Natural killer cell treated with Interleukin-12 subunit alpha and Interleukin-12 subunit beta and Interleukin-15 and Interleukin-18, amount 100 ng/mL, for 72 hours (primary cell): Measurements from ENCODE around the gene ZCCHC14. TPM values are rescaled to one million over a fixed set of nuclear protein-coding genes. Genes with fewer than 3 reads are reported as not detected.

Source experiments
- ATAC-seq, 2 donors: fragments of 150-1000 bp; cut with Tn5 transposase in 1 of 2; sonication (Bioruptor Pico), chemical (Tn5 transposase) in 1 of 2; 2 replicates each; pipeline ENCODE4 v1.10.0; 2021
- DNase-seq: peaks from one replicate; pipeline ENCODE4 v3.0.0; 2022; ENCODE audit warnings: low spot score
- H3K27ac Mint-ChIP-seq, 2 donors: 1 replicate in 1 of 2; 2 replicates in 1 of 2; pipeline ENCODE4 v1.8.0; 2022; ENCODE audit warnings: mixed read lengths in 2 of 2, mild to moderate bottlenecking in 1 of 2, moderate library complexity in 1 of 2
- H3K27me3 Mint-ChIP-seq, 2 donors: 1 replicate in 1 of 2; 2 replicates in 1 of 2; pipeline ENCODE4 v1.8.0; 2022; ENCODE audit warnings: mixed read lengths in 2 of 2
- H3K36me3 Mint-ChIP-seq: one replicate; pipeline ENCODE4 v1.8.0; 2022; ENCODE audit warnings: mixed read lengths
- H3K4me1 Mint-ChIP-seq, 2 donors: 1 replicate in 1 of 2; 2 replicates in 1 of 2; pipeline ENCODE4 v1.8.0; 2022; ENCODE audit warnings: low read depth in 2 of 2, mixed read lengths in 2 of 2, mild to moderate bottlenecking in 1 of 2
- H3K4me3 Mint-ChIP-seq: one replicate; pipeline ENCODE4 v1.8.0; 2022; ENCODE audit warnings: mixed read lengths
- H3K9me3 Mint-ChIP-seq: 2 replicates; pipeline ENCODE4 v1.8.0; 2022; ENCODE audit warnings: mixed read lengths
- total RNA-seq, 2 donors: library from RNA; stranded (reverse); gene quantifications; one replicate each; pipeline ENCODE4 v1.2.3, GENCODE V29; 2022

Gene ZCCHC14
- total RNA-seq, 2 donors from 2014 or later, result 15.7 to 15.9 TPM

DNA sequence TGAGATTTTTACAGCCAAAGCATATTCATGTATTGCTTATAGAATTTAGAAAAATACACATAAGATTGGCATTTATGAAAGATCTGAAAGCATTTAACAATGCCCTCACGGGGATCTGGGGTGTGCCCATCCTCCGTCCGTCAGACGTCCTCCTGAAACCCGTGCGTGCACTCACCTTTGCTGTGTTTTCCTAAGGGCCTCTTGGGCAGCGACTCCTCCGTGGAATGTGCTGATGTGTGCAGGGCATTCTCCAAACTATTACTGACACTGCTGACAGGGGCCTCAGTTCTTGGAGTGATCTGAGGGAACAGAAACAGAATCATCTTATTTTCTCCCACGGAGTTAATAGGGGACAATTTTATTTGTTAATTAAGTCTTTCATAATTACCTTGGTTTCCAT lies 33.0 kb downstream of the ZCCHC14 start:
- no peak overlapping the region for H3K27ac Mint-ChIP-seq
- DNase-seq (no peak), ATAC-seq (no peak)
- H3K9me3 Mint-ChIP-seq, result no peaks in the 10 kb centered on the region
- H3K27me3 Mint-ChIP-seq, result no peaks in the 10 kb centered on the region
- peaks cover 25 to 27% of the 10 kb centered on the region in 2 donors for H3K4me1 Mint-ChIP-seq
- H3K36me3 Mint-ChIP-seq, result no peaks in the 10 kb centered on the region
- no peak overlapping the region for H3K4me3 Mint-ChIP-seq

DNA sequence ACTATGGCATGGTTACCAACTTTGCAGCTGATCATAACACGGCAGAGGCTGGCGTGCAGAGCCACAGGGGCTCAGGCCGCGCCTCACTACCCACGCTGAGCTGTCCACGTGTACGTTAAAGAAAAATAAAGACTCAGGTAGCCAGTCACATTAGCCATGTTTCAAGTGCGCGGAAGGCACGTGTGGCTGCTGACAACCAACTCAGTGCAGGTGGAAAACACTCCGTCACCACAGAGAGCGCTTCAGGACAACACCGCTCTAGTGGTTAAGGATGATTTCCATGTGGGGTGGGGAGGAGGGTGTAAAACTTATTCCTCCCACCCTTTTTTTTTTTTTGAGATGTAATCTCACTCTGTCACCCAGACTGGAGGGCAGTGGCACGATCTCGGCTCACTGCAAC lies 33.8 kb downstream of the ZCCHC14 start:
- ATAC-seq, result no peak
- Mint-ChIP-seq H3K27me3 (no peaks in the 10 kb centered on the region), H3K4me1 (peaks cover 18 to 22% of the 10 kb centered on the region in 2 donors), H3K36me3 (peaks cover 4% of the 10 kb centered on the region), H3K27ac (no peak overlapping the region), H3K9me3 (no peaks in the 10 kb centered on the region), H3K4me3 (no peak overlapping the region)
- no peak for DNase-seq

- Mint-ChIP-seq H3K4me3 (no peak overlapping the region), H3K4me1 (peaks cover 17 to 20% of the 10 kb centered on the region in 2 donors), H3K36me3 (peaks cover 9% of the 10 kb centered on the region), H3K9me3 (no peaks in the 10 kb centered on the region), H3K27ac (no peak overlapping the region), H3K27me3 (no peaks in the 10 kb centered on the region)
- no peak for DNase-seq
- ATAC-seq, result no peak
These were observed 34.4 kb downstream of the ZCCHC14 start for GRCh38 chr16:87458424-87458915.

DNA sequence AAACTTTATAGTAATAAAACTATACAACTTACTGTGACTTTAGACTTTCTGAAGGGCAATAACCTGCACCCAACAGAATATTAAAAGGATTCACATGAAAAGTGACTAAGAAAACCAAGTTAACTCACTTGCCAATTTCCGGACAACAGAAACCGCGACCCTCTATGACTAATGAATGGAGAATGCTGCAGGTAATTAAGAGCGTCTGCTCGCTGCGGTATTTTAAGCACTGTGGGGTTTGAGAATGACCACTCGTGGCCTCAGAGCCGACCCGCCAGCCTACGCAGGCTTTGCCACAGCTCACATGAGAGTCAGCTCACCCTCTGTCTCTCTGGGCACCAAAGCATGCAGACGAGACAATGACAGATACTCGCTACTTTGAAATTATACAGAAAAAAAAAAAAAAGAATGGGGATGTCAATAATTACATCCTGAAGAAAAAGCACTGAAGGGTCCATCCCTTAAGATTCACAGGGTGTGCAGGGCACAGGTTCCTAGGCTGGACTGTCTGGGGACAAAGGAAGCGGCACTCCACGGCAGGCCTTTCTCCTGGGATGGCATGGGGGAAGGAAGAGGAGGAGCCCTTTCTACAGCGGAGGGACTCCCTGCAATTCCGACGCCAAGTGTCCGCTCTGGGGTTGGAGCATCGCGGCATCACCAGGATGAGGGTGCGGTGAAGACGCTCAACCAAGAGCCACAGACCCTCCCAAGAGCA lies 35.0 kb downstream of the ZCCHC14 start:
- H3K9me3 Mint-ChIP-seq, result no peaks in the 10 kb centered on the region

DNA sequence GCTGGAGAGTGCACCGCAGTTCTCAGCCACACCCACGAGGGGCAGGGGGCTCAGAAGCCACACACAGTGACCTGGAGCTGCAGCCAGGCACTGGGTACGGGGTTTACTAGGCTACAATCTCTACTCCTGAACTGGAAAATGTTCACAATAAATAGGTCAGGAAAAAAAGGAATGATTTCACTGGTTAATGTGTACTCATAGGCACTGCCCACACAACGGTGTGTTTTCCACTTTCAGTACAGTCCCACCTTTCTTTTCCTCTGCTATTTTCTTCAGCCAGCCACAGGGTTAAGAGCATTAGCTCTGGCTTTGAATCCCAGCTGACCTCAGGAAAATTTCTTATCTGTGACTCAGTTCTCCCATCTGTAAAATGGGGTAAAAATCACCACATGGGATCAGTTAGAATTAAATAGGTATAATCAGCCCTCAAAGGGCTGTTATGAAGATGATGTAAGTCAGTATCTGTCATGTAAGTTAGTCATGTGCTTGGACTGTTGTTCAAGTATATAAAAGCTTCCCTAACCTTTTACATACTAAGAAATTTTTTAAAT lies 35.7 kb downstream of the ZCCHC14 start:
- no peak for ATAC-seq
- DNase-seq, result no peak
- H3K27me3 Mint-ChIP-seq, result no peaks in the 10 kb centered on the region
- H3K36me3 Mint-ChIP-seq, result peaks cover 16% of the 10 kb centered on the region
- H3K4me1 Mint-ChIP-seq, result peaks cover 19 to 20% of the 10 kb centered on the region in 2 donors
- H3K4me3 Mint-ChIP-seq, result no peak overlapping the region
- no peaks in the 10 kb centered on the region for H3K9me3 Mint-ChIP-seq
- H3K27ac Mint-ChIP-seq, result no peak overlapping the region

More for the DNA sequence above, 35.0 kb downstream of the ZCCHC14 start:
- Mint-ChIP-seq H3K4me3 (peak overlapping the region; percentile 68), H3K27ac (no peak overlapping the region), H3K36me3 (peaks cover 9% of the 10 kb centered on the region), H3K27me3 (no peaks in the 10 kb centered on the region), H3K4me1 (peaks cover 17 to 19% of the 10 kb centered on the region in 2 donors)
- DNase-seq (no peak), ATAC-seq (peak; percentile 48 to 86)

DNA sequence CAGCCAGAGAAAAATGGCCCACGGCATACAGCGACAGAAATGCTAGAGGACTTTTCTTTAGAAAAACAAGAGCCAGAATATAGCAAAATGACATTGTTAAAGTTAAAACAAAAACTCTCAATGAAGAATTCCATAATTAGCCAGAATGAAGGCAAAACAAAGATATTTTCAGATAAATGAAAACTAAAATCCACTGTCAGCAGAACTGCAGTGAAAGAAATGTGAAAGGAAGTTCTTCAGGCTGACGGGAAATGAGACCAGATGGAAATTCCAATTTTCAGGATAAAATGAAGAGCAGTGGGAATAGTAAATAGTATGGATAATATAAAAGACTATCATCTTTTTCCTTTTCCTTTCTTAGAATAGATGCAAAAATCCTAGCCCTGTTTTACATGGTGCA lies 38.4 kb downstream of the ZCCHC14 start:
- ATAC-seq, result no peak
- peak overlapping the region in 1 of 2 donors; percentile 36 for H3K27ac Mint-ChIP-seq
- peaks cover 18% of the 10 kb centered on the region for H3K36me3 Mint-ChIP-seq

GRCh38 chr16:87453326-87453725 lies 39.5 kb downstream of the ZCCHC14 start:
- DNase-seq (peak; percentile 38), ATAC-seq (no peak)
- Mint-ChIP-seq H3K4me3 (no peak overlapping the region), H3K9me3 (no peaks in the 10 kb centered on the region), H3K27ac (no peak overlapping the region), H3K27me3 (no peaks in the 10 kb centered on the region), H3K4me1 (peaks cover 20 to 21% of the 10 kb centered on the region in 2 donors), H3K36me3 (peaks cover 22% of the 10 kb centered on the region)

More for the DNA sequence above, 38.4 kb downstream of the ZCCHC14 start:
- DNase-seq, result no peak
- no peak overlapping the region for H3K4me3 Mint-ChIP-seq
- H3K4me1 Mint-ChIP-seq, result peaks cover 18 to 21% of the 10 kb centered on the region in 2 donors
- H3K27me3 Mint-ChIP-seq, result no peaks in the 10 kb centered on the region
- H3K9me3 Mint-ChIP-seq, result no peaks in the 10 kb centered on the region

GRCh38 chr16:87451563-87452210 lies 41.1 kb downstream of the ZCCHC14 start:
- DNase-seq (peak; percentile 57), ATAC-seq (no peak)
- Mint-ChIP-seq H3K4me3 (no peak overlapping the region), H3K27ac (no peak overlapping the region), H3K36me3 (peaks cover 27% of the 10 kb centered on the region), H3K9me3 (no peaks in the 10 kb centered on the region), H3K4me1 (peaks cover 8 to 23% of the 10 kb centered on the region in 2 donors), H3K27me3 (no peaks in the 10 kb centered on the region)

DNA sequence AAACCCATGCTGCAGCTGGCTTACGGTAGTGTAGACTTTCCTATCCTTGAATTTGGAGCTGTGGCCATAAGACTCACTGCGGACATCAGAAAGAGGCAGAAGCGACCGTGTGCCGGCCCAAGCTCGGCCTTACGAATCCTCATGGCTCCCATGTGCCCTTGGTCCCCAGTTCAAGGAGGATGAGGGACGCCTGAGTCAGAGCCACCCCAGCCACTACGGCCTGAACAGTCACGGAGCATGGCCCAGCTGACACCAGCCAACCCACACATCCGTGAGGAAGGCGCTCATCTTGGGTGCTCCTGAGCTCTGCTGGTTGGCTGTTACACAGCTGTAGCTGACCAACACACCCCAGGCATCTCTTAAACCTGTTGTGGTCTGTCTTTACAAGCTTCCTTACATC lies 44.0 kb downstream of the ZCCHC14 start:
- Mint-ChIP-seq H3K4me1 (peaks cover 5 to 18% of the 10 kb centered on the region in 2 donors), H3K9me3 (no peaks in the 10 kb centered on the region), H3K36me3 (peaks cover 27% of the 10 kb centered on the region), H3K4me3 (no peak overlapping the region), H3K27me3 (no peaks in the 10 kb centered on the region), H3K27ac (no peak overlapping the region)
- no peak for ATAC-seq
- DNase-seq, result peak; percentile 38

DNA sequence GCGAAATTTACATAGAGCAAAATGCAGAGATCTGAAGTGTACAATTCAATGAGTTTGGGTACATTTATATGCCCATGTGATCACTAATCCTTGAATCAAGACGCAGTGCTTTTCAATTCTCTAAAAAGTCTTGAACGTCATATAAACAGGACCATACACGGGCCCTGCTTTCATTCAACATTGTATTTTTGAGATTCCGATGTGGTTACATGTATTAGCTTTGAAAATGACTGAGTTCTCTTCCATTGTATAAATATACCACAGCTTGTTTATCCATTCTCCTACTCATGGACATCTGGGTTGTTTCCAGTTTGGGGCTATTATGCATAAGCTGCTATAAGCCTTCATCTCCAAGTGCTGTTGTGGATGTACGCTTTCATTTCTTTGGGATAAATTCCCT lies 45.5 kb downstream of the ZCCHC14 start:
- no peak for ATAC-seq
- Mint-ChIP-seq H3K9me3 (no peaks in the 10 kb centered on the region), H3K4me3 (no peak overlapping the region), H3K36me3 (peaks cover 24% of the 10 kb centered on the region), H3K4me1 (peaks cover 4 to 15% of the 10 kb centered on the region in 2 donors), H3K27ac (no peak overlapping the region), H3K27me3 (no peaks in the 10 kb centered on the region)
- DNase-seq, result no peak

GRCh38 chr16:87446479-87446878 lies 46.3 kb downstream of the ZCCHC14 start:
- Mint-ChIP-seq H3K27me3 (no peaks in the 10 kb centered on the region), H3K4me1 (peaks cover 0 to 8% of the 10 kb centered on the region in 2 donors), H3K4me3 (no peak overlapping the region), H3K36me3 (peaks cover 22% of the 10 kb centered on the region), H3K27ac (no peak overlapping the region), H3K9me3 (no peaks in the 10 kb centered on the region)
- DNase-seq (no peak), ATAC-seq (no peak)

DNA sequence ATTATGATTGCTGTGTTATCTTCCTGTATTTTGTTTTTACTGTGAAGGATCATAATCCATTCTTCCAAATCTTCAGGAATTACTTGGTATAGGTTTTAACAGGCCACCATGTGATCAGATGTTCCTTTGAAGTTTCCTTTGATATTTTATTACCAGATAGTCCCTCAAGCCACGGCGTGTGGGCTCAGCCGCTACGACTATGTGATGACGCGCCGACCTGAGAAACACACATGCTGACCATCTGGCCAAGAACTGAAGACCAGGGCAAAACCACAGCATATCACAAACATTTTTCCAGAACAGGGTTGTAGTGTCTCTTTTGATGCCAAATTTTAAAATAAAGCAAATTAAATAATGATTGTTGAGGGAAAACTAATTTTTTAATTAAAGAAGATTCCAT lies 47.3 kb downstream of the ZCCHC14 start:
- DNase-seq, result no peak
- Mint-ChIP-seq H3K4me3 (no peak overlapping the region), H3K9me3 (no peaks in the 10 kb centered on the region), H3K27me3 (no peaks in the 10 kb centered on the region), H3K4me1 (peaks cover 0 to 8% of the 10 kb centered on the region in 2 donors), H3K27ac (no peak overlapping the region), H3K36me3 (peaks cover 25% of the 10 kb centered on the region)
- ATAC-seq, result no peak

- Mint-ChIP-seq H3K4me1 (peaks cover 0 to 8% of the 10 kb centered on the region in 2 donors), H3K27me3 (no peaks in the 10 kb centered on the region), H3K36me3 (peaks cover 25% of the 10 kb centered on the region), H3K4me3 (no peak overlapping the region), H3K9me3 (no peaks in the 10 kb centered on the region), H3K27ac (no peak overlapping the region)
- ATAC-seq (no peak), DNase-seq (no peak)
These were observed 48.9 kb downstream of the ZCCHC14 start for GRCh38 chr16:87443964-87444363.

GRCh38 chr16:87443016-87443415 lies 49.8 kb downstream of the ZCCHC14 start:
- H3K4me3 Mint-ChIP-seq, result no peak overlapping the region
- no peak for DNase-seq
- H3K4me1 Mint-ChIP-seq, result peaks cover 0 to 6% of the 10 kb centered on the region in 2 donors
- H3K27me3 Mint-ChIP-seq, result no peaks in the 10 kb centered on the region
- peaks cover 17% of the 10 kb centered on the region for H3K36me3 Mint-ChIP-seq
- H3K9me3 Mint-ChIP-seq, result no peaks in the 10 kb centered on the region
- no peak for ATAC-seq
- H3K27ac Mint-ChIP-seq, result no peak overlapping the region
